Activated CD8-positive, alpha-beta memory T cell treated with anti-CD3 and anti-CD28 coated beads for 24 hours (primary cell): ENCODE measurements around the gene HS1BP3.

Experiments
- DNase-seq: peaks from one replicate; pipeline ENCODE4 v3.0.0-alpha.2; 2020

HS1BP3 gene

DNA sequence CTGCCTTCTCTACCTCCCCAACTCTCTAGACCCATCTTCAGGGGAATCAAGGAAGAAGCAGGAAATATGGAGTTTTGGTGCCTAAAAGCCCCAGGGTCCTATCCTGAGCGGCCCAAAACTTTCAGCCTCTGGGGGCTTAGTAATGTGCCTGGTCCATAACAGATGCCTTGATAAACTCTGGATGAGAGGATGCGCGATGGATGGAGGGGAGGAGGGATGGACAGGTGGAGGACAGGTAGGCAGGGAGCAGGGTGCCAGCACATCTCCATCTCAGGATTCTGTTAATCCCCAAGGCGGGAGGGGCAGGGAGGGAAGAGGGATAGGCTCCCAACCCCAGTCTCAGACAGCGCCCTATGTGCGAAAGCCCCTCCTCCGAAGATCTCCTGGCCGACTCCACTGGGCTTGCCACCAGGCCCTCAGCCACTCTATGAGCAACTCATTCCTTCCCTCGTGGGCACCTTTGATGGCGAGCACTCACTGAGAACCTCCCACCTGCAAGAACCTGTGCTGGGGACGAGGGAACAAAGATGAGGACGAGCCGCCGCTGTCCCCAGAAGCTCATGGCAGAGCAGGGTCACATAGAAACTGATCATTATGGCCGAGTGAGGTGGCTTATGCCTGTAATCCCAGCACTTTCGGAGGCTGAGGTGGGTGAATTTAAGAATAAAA is 23.1 kb downstream of the HS1BP3 start:
- DNase-seq = no peak

DNA sequence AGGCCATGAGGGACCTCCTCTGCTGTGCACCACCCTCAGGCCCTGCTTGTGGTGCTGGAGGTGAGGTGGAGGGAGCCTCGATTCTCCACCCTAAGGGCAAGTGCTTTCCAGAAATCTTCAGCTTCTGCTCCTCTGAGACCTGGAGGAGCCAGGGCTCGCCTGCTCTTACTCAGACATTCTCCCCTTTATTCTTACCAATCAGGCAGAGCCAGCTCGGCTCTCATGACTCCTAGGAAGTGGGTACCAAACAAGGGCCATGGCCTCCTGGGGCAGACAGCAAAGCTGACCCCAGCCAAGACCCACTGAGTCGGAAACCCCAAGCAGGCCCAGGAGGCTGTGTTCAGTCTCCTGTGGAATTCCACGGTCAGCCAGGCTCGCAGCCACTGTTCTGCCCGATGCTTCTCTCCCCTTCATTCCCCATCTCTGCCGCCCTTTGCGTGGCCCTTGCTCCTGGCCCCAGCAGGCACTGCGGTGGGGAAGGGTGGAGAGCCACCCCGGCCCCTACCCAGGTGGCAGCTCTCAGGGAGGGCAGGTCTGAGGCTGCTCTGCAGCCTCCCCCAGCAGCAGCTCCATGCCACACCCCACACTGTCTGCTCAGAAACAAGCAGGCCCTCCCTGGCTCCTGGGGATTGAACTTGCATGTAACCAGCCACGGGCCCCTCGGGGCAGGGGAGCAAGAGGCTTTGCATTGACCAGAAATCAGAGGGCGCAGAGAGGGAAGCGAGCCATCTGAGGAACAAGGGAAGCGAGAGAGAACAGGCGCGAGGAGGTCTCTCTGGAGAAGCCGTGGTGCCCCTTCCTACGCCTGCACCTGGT is 24.0 kb downstream of the HS1BP3 start:
- DNase-seq = no peak

DNA sequence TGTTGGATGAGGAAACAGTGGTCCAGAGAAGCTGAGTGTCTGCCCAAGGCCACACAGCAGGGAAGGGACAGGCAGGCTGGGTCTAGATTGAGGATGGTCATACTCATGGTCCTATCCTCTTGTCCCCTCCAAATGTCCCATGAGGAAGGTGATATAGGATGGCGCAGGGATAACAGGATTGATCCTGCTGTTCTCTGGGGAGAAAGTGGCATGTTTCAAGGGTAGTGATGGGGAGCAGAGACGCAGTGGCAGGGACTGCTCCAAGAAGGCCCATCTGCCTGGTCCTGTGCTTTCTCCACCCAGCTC is 24.6 kb downstream of the HS1BP3 start:
- DNase-seq = no peak

DNA sequence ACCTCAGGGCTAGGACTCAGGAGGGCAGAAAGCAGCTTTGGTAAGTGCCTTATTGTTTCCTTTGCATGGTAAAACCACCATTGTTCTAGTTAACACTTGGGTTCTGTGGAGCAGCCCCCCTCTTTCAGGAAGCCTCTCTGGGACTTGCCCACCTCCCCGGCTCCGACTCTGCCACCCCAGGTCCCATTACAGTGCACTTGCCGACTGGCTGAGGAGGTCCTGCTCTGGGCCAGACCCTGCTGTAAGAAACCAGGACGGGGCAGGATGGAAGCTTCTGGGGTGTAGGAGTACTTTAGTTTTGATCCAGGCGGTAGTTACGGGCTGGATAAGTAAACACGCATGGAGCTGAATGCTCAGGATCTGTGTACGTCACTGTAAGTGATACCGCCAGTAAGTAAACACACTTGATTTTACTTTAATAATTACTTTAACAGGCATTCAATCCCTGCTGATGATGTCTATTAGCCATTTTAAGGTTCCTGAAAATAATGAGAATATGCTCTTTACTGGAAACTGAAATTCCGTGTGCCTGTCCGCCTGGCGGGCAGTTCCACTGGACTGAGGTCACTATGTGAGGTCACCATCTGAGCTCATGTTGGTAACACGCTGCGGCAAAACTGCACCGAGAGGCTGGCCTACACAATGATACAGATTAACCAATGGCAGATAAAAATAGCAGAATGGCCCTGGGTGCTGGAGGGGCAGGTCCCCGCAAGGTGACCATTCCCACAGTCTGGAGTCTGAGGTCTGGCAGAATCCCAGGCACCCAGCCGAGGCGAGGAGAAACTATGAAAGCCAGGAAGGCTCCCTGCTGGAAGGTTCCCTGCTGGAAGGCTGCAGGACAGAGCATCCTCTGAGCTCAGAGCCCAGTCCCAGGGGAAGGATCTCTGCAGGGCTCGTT is 25.2 kb downstream of the HS1BP3 start:
- no peak for DNase-seq

DNA sequence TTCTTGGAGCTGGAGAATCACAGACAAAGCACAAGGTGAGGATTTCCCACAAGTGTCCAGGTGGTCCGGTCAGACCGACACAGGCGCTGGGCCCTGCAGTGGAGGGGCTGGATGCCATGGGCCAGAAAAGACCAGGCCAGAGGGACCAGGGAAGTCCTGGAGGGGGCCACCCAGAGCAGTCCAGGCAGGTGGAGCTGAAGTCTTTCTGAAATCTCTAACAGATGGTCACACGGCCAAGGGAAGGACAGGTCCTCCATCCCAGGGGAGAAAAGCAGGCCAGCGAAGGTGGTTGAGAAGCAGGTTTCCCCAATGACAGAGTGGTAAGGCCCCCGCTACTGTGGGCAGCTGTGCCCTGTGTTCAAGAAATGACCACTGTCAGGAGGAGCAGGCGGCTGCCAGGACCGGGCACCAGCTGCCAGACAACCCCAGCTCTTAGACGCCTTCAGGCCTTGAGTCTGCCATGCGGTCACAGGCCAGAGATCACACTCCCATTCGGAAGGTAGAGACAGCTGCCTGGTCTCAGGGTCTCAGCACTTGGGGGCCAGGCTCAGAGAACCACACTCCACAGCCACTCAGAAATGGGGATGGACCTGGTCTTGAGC is 25.9 kb downstream of the HS1BP3 start:
- no peak for DNase-seq

DNA sequence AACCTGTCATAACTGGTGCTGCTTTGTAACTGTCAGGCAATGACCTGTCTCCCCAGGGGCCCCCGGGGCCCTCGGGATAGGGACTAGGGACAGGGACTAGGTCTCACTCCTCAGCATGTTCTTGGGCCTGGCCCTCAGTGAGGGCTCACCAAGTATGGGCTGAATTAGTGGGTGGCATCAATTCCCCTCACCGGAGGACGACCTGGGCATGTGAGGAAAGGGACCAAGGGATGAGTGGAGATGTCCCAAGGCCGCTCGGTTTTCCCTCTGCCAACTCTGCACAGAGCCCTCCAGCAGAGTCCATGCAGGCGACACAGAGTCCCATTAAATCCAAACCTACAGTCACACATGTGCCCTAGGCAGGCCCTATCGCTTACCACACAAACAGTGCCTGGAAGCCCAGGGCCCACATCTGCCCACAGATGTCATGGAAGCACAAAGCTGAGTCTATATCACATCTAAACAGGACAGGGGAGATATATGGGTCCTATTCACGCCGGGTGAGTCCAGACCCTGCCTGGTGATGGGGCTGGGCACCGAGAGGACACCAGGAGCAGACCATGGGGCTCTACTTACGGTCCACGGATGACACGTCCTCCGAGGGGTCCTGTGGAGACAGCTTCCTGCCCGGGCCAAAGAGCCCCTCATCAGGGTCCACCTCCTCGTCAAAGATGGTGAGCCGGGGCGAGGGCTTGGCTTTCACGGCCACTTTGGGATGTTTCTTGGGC is 26.6 kb downstream of the HS1BP3 start:
- DNase-seq = no peak

DNA sequence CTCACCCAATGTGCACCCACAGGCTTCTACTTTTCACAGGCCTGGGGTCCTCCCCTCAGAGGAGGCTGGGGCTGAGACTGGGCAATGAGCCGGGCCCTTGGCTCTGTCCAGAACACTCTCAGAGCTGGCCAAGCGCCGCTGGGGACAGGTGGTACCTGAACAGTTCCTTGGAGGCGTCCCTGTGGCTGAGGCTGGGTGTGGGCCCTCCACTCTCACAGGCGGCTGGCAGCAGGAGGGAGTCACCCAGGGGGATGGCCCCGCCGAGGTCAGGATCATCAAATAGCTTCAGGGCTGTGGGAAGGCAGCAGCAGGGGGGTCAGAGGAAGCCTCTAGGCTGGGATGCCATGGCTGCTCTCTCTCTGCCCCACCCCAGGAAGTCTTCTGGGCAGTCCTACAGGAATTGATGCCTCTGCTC is 27.1 kb downstream of the HS1BP3 start:
- DNase-seq = no peak

DNA sequence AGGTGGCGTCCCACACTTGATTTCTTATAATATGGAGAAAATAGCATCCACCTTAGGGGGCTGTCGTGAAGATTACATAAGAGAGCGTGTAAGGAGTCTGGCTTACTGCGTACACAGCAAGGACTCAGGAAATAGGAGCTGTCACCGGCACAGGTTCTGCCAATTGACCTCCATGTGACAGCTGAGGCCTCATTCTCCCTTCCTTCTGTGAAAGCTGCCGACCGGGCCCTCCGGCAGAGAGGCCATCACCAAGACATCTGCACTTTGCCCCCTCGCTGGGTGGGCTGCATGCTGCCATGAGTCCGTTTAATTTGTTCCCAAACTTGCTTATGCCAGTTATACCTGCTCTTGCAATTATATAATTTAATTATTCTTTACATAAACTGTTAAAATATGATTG is 27.7 kb downstream of the HS1BP3 start:
- DNase-seq = no peak

DNA sequence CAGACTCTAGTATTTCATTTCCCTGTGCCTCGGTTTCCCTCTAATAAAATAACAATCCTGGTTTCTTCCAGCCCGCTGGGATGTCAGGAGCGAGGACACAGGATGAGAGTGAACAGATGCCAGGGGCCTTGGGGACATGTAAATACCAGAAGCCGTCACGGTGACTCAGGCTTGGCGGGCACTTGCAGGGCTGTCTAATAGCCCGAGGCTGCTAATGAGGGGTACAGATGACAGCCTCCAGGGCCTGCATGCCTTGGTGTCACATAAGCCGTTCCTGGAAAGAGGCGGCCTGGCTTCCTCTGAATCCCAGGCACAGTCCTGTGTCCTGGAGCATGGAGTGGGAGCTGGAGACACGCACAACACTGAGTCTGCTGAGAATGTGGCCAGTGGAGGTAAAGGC is 28.2 kb downstream of the HS1BP3 start:
- DNase-seq = no peak

DNA sequence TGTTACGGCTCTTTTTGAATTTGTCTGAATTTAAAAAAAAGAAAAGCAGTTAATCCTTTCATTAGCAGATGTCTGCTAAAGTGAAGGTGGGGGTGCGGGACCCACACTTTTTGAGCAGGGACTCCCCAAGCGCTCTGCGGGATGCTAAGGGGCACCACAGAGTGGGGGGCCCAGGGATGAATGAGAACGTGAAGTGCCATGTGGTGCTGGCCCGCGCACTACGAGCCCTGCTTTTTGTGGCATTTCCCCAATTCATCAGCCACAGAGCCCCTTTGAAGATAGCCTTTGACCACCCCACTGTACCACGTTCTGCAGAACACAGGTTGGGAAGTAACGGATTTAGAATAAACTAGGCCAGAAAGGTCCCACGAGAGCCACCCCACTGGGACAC is 28.6 kb downstream of the HS1BP3 start:
- DNase-seq = no peak

DNA sequence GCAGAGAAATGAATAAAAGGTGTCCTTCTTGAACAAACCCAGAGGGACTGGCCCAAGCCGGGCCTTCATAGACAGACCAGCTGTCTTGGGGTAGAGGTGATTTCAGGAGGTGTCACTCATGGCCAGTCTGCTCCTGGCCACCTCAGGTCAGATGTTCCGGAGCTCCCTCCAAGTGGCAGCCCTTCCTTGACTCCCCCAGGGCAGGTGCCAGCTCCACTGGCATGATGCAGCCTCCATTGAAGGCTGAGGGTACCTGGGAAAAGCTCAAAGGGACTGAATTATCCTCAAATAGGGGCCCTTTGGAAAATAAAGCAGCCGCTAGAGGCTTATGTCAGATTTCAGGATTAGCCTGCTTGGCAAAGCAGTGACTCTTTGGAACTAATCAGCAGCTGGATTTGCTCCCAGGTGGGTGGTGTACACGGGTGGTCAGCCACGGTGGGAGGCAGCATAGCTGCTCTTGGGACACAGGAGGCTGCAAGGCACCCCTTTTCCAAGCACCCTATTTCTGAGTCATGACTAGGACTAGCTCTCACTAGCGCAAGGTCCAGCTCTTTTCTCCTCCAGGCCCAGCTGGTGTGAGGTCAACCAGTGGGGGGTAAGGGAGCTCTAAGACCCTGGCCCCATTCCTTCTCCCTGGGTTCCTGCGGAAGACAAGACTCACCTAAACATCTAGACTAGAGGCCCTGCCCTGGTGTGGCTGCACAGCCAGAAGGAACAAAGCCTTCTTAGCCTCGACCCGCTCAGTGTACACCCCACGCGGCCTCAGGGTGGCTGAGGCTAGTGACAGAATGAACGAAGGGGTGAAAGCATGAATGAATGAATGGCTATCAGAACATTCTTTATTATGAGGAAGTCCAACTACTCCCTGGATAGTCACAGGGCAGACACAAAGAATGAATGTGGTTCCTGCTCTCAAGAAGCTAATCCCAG is 29.3 kb downstream of the HS1BP3 start:
- no peak for DNase-seq

DNA sequence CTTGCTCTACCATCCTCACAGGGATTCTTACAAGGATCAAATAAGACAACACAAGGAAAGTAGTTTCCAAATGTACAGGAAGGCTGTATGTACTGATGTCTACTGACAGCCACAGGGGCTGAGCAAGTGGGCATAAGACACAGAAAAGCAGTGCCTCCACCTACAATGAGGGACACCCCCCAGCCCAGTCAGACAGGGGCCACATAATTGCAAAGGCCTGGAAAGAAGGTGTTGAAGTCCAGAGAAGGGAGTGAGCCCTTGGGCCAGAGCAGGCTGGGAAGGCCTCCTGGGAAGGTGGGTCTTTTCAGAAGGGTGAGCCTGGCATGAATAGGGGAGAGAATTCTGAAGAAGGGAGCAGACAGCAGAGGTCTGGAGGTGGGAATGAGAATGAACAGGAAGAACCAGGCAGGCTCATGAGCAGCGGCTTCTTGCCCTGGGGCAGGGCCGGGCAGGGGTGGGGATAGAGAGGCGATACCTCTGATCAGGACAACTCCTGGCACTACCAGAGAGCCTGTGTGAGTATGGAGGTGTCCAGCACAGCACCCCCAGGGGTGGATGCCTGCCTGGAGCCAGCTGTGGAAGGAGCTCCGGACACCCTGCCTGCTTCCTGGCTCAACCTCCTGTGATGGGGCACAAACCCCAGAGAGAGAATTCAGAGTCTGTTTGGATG is 30.1 kb downstream of the HS1BP3 start:
- DNase-seq = no peak

DNA sequence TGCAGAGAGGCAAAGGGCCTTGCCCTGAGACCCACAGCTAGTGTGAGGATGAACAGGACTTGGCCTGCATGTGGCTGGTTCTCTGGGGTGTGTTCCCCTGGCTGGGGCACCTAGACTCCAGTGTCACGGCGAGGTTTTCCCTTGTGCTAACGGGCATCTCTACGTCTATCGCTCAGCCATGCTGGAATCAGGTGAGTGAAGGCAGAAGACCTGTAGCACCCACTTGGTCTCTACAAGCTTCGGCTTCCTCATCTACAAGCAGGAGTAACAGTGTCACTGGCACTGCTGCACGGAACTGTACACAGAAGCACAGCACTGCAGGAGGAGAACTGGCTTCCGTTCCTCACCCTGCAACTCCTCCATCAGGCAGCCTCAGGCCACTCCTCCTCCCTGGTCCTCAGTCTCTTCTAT is 30.6 kb downstream of the HS1BP3 start:
- DNase-seq = no peak

DNA sequence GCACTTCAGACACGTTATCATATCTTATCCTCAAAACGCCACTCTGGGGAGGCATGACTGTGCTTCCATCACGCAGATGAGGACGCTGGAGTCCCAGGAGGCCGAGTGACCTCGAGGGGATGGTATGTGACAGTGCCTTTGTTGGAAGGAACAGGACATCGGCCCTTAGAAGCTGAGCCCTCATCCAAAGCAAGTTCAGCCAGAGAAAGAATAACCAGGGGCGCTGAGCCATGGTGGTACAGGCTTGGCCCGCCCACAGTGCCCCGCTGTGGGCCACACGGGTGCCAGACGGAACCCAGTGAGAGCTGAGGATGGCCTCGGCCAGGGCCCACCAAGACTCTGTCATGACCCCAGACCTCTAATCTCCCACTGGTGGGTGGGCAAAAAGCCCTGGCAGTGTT is 31.3 kb downstream of the HS1BP3 start:
- no peak for DNase-seq

DNA sequence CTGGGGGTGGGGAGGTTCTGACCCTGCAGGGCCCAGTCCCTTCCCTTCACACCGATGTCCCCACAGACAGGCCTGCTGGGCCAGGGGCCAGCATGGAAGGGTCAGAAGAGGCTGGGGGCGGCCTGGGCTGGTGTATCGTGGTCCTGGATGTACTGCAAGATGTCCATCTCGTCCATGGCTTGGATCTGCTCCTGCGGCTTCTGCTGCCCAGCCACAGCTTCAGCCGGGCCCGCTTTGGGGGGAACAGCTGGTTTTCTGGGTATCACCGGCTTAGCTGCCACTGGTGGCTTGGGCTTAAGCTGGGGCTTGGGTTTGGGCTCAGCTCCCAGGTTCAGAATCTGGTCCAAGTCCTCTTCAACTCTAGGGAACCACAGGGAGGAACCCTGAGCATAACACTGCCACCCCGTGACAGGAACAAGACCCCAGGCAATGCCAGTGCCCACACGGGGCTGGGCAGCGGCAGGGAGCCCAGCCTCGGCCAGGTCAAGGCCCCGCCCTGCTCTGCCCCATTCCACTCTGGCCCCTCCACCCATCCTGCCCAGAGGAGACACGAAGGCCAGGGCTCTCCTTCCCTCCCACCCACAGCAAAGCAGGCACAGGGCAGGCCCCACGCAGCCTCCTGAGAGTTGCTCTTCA is 31.9 kb downstream of the HS1BP3 start:
- no peak for DNase-seq

DNA sequence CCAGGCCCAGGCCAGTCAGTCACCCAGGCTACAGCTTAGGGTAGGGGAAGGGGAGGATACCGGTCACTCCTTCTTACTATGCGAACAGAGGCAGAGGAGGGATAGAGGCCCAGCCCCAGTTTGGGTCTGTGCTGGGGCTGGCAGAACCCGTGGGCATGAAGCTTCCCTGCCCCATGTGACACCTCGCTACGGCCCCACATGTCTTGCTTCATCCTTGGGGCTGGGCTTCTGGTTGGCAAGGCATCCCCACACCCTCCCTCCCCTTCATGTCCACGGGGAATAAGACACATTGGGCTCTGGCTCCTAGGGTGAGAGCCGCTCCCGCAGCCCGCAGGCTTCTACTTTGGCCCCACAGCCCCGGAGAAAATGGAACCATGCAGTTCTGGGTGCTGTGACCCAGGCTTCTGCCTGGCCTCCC is 32.4 kb downstream of the HS1BP3 start:
- no peak for DNase-seq

DNA sequence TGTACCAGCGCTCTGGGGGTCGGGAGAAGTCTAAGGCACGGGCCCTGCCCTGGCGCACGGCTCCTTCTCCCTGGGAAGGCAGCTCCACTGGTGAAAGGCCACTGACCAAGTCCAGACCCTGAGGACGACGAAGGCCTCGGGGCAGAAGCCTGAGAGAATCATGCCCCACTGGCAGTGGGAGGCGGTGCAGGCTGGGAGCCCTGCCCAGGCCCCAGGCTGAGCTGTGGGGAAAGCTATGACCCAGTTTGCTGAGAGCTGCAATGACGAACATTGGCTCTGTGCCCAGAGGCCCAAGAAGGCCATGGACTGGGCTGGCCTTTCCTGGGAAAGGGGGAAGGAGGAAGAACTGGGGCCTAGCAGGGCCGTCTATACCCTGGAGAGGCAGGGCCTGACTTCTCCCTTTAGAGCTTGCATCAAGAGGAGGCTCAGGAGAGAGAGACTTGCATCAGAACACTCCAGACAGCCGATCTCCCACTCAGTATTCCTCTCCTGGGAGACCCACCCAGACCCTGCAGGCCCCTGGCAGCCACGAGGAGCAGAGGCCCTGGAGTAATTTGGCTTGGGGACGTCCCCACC is 32.9 kb downstream of the HS1BP3 start:
- no peak for DNase-seq

DNA sequence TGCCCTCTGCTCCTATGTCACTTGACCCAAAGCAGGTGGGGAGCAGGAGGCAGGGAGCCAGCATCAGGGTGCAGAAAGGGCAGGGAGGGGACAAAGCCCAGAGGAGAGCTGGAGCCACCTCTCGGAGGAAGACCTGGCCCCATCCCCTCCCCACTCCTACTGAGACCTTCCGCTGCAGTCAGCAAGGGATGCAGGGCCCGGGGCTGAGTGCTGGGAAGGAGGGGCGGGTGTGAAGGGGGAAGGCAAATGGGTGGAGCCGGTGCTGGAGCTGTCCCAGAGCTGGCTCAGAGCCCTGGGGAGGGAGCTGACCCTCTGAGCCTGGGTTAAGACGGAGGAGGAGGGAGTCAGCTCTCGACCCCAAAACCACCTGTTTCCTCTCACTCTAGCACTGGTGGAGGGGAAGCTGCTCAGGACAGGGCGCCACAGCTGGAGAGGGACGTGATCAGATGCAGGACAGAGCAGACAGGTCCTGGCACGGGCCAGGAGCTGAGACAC is 33.8 kb downstream of the HS1BP3 start:
- DNase-seq = no peak

DNA sequence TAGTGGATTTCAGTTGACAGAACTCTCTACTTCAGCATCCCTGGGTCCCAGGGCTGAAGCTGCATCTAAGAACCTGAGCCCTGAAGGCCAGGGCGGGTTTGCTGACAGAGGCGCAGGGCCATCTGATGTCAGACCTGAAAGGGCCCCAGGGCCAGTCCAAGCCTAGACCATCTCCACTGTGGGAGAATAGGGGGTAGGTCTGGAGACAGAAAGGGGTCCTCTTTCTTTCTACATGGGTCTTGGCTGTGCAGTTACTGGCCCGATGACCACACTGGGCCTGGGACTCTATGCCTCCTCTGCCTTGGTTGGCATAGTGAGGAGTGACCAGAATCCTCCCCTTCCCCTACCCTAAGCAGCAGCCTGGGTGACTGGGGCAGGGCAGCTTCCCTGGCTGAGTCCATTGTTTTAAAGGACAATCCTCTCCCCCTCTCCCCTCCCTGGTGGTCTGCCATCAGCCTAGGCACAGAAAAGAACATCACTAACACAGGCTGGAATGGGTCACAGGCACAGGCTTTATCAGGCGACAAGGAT is 34.5 kb downstream of the HS1BP3 start:
- no peak for DNase-seq
